ENCODE data around the gene SCO1.
"Not testable (repeated sequence)": the region's sequence is repeated elsewhere in the genome, so short reads cannot be mapped to it uniquely, and the experiment has no call there.

SCO1 gene

DNA sequence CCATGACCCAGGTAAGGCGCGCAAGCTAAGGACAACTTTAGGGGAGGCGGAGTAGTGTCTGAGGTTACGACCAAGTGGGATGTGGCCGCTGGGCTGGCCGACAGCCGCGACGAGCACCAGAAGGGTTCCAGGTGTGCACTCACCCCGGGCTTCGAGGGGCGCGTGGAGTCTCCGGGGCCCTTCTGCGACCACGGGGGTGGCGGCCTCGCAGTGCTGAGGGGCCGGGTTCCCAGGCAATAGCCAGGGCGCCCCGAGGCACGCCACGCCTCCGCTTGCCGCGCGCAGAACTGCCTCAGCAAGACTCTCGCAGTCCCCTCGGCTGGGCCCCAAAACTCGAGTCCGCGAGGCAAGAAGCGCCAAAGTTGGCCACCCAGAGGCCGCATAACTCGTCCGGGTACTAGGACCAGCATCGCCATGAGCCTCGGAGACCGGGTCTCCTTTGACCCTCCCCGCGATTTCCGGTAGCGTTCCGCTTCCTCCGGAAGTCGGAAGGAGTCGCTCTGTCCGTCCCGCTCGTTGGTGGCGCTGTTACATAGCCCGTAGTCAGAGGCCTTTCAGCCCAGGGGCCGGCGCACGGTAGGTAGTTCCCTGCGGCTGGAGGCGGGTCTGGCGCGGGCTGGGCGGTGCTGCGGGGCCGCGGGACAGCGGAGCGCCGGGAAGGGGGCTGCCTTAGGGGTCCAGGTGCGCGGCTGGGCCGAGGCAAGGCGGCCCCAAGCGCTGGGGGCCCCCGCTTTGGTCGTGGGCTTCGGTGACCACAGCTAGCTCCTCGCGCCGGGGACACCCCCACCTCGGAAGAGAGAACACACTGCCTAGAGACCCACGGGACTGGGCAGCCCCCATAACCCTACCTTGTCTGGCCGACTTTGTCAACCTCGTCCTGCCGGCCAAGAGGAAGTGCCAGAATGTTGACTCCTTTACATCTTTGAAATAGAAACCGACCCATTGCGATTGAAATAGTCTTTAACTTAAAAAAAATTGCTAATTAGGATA lies at the start of gene SCO1, which contains the start of gene ADPRM:
Gene SCO1, minus strand, starts transcription at position 442 of the 990 bp plus-strand sequence. Its CDS starts 26 bp downstream, at position 416.
Gene ADPRM, plus strand, starts transcription at position 503 of the 990 bp plus-strand sequence. CDS start 7,333 bp downstream, outside the sequence.
- DNase-seq = peak; percentile 94

DNA sequence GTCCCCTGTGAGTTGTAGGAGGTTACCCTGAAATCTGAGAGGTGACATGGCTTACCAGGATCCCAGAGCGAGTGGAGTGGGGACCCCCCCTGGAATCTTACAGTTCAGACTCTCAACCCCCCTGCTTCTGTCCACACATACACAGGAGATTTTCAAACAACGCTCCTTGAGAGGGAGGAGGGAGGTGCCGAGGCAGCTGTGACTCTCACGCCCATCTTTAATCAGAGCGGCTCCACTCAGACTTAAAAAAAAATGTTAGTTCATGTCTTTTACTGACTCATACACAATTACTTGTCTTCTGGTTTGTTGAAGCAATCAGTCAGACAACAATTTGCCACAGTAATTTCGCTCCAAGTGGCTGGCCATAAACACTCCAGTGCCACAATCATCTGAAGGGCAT lies 47.9 kb upstream of the SCO1 start:
- DNase-seq = no peak

DNA sequence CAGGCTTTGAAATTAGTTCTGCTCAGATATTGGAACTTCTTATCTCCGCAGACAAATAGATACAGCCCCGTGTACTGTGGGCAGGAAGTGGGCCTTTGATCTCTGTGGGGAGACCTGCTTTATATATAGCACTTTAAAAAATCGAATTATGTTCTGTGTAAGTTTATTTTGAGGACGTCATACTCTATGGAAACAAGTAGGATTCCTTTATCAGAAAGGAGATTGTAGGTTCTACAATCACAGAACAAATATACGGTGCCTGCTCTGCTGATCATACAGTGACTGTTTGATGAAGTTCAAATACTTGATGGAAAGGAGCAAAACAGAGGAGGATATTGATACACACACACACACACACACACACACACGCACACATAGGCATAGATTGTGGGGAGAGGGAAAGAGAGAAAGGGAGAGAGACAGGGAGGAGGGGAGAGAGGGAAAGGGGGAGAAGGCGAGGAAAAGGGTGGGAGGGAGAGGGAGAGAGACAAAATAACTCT lies 47.2 kb upstream of the SCO1 start:
- no peak for DNase-seq

DNA sequence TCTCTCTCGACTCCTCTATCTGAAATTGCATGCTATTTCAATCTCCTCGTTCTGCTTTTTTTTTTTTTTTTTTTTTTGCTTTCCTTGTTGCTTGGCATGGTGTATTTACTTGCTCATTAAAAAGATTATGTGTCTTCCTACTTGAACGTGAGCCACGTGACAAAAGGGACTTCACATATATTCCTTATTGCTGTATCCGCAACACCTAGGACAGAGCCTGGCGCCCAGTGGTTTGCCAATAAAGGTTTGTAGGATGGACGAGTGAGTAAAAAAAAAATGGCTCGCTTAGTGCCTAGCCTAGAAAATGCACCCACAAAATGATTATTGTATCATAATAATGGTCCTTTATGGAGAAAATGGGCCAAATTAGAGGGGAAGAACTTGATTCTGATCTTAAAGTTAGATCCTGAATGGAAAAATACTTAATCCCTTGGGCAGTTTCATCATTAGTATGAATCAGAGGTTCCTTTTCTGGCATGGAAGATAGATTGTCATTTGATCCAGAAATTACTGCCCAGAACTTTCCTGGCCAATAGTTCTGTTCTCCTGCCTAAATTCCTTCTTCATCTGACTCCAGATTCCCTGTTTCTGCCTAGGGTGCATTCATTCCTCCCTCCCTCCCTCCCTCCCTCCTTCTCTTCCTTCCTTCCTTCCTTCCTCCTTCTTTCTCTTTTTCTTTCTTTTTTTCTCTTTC lies 46.1 kb upstream of the SCO1 start:
- DNase-seq = no peak

DNA sequence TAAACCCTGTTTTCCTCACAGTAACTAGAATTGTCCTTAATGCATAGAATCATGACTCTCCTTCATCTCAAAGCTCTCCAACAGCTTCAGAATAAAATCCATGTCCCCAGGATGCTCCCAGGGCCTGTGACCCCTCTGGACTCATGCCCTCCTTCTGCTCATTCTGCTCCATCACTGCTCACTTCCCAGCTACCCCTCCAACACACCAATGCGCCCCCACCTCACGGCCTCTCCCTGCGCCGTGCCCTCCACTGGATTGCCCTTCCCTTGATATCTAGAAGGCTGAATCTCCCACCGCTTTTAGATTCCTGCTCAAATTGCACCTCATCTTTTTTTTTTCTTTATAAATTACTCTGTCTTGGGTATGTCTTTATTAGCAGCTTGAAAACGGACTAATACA lies 45.1 kb upstream of the SCO1 start:
- no peak for DNase-seq

DNA sequence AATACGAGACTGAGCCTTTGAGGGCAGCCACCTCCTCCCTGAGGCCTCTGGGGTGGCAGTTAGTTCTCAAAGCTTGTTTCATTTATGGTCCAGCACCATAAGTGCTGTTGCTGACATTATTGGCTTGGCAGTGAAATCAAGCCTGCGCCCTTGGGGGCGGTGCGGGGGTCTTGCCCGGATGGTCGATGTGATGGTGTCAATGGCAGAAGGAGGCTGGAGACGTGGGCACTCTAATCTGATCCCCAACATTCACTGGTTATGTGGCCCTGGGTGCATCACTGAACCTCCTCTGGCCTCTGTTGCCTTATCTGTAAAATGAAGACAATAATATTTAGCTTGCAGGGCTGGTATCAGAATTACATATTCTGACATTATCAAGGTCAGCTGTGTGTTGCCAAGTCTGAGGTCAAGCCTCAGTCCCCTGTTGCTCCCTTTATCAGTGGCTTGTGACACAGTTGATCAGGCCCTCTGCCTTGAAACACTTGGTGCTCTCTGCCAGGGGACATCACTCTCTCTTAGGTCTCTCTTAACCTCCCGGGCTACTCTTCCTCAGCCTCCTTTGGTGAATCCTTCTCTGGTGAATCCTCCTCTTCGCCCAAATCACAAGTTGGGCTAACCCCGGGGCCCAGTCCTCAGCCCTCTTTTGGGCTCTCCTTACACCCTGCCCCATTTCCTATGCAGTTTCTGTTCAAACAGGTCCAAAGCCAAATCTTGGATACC lies 44.2 kb upstream of the SCO1 start:
- no peak for DNase-seq

DNA sequence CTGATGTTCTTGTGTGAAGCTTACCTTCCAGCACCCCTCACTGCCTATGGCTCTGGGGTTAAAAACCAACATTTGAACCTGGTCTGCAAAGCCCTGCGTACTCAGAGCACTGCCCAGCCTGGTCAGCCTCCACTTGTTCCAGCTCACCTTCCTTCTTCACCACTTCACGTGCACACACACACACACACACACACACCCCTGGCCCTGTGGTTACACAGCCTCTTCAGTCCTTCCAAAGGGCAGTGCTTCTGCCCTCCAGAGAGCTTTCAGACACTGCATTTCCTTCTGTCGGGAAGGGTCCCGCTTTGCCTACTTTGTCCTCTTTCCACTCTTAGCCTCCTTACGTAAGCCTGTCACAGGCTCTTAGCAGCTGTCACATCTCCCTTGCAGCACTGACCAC lies 42.1 kb upstream of the SCO1 start:
- DNase-seq = no peak

DNA sequence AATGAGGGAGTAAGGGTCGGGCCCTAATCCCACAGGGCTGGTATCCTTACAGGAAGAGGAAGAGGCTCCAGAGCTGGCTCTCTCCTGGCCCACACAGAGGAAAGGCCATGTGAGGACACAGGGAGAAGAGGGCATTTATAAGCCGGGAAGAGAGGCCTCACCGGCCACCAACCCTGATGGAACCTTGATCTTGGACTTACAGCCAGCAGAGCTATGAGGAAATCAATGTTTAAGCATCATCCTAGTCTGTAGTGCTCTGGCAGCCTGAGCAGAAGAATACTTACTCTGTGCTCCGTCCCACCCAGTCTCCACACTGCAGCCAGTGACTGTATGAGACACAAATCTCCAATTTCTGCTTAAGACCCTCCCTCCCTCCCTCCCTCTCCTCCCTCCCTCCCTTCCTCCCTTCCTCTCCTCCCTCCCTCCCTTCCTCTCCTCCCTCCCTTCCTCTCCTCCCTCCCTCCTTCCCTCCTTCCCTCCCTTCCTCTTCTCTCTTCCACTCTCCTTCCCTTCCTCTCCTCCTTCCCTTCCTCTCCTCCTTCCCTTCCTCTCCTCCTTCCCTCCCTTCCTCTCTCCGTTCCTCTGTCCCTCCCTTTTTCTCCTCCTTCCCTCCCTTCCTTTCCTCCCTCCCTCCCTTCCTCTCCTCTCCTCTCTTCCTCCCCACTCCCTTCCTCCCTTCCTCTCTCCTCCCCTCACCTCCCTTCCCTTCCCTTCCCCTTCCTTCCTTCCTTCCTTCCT lies 41.4 kb upstream of the SCO1 start:
- no peak for DNase-seq

DNA sequence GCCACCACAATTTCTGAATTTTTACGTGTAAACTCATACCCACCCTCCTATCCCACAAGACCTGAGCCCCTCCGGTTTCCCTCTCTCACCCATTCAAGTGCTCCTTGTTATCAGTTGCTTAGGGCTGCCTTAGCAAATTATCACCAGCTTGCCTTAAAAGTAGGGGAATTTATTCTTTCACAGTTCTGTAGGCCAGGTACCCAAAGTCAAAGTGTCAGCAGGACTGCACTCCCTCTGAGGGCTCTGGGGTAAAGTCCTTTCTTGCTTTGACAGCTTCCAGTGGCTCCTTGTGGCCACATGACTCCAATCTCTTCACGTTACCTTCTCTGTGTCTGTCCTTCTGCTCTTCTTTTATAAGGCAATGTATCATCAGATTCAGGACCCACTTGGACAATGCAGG lies 40.4 kb upstream of the SCO1 start:
- DNase-seq = no peak

DNA sequence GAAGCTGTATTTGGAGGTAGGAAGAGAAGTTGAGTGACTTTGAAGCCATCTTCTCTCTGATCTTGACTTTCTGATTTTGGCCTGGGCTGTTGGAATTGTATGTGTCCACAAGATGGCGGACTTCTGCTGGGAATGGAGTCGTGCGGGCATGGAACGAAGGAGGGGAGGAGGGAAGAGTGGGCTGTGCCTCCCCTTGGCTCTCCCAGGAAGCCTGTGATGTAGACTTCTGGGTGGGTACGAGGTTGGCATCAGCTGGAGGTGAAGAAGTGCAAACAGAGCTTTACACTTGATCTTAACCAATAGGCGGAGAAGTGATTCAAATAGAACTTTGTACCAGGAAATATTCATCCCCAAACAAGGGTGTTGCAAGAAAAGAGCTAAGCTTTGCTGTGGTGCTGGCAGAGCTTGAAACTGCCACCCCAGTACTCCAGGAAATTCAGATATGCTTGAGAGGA lies 39.9 kb upstream of the SCO1 start:
- DNase-seq = peak; percentile 65

DNA sequence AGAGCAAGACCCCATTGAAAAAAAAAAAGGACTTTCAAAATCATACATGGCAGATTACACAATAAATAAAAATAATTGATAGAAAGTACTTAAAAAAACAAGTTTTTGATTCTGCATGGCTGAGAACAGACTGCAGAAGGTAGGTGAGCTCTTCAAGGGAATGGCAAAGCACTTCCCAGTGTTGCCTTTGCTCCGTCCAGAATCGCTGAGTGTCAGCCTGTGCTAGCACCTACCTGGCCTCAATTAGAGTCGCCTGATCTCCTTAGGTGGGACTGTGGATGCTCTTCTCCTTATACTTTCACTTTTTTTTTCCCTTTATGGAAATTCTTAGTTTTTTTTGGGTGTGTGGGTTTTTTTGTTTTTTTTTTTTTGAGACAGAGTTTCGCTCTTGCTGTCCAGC lies 38.5 kb upstream of the SCO1 start:
- DNase-seq = no peak

DNA sequence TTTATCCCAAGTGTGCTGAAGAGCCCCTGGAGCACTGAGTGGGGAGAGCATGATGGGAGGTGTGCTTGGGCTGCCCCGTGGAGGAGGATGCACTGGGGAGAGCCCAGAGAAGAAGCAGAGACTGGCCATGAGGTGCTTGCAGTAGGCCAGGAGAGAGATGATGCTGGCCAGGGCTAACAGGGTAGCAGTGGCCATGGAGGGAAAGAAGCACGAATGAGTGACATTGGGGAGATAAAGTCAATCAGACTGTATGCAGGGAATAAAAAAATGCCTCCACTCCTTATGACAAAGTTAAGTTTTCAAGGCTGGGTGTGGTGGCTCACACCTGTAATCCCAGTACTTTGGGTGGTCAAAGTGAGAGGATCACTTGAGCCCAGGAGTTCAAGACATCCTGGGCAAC lies 37.9 kb upstream of the SCO1 start:
- DNase-seq = no peak

DNA sequence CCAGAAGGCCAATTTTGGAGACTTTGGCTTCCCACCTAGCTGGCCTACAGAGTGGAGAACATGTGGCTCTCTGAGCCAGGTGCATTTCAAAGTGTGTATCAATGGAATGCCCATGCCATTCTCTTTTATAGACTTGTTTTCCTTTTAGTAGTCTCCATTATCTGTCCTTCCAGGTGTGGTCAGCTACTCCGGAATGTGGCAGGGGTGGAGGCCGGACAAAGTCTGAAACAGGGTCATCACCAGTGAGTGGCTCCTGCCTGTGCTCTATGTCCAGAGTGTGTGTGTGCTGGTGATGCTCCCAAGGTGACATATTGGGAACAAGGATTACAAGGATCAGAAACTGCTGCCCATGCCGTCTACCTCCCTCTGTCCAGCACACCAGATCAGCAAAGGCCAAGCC lies 36.3 kb upstream of the SCO1 start:
- no peak for DNase-seq

DNA sequence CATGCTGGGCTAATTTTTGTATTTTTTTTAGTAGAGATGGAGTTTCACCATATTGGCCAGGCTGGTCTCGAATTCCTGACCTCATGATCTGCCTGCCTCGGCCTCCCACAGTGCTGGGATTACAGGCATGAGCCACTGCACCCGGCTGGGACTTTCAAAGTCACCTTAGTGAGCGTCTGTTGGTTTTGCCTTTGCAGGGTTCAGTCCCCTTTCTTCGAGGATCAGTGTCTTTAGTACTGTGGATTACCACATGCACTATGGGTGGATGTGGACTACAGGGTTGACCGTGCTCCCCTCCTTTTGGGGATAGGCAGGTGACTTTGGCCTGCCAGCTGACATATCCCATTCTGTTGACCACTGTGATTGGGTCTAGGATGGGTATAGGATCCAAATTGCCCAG lies 34.8 kb upstream of the SCO1 start:
- DNase-seq = not testable (repeated sequence)

DNA sequence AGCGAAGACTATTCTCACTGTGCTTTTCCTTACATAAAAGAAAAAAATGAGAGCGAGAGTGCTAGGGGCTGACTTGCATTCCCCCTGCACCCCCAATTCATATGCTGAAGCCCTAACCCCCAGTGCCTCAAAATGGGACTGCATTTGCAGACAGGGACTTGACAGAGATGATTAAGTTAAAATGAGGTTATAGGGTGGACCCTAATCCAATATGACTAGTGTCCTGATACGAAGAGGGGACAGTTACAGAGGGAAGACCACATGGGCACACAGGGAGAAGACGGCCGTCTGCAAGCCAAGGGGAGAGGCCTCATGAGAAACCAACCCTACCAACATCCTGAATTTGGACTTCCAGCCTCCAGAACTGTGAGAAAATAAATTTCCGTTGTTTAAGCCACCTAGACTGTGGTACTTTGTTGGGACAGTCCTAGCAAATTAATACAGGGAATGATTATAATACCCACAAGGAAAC lies 34.1 kb upstream of the SCO1 start:
- DNase-seq = no peak

DNA sequence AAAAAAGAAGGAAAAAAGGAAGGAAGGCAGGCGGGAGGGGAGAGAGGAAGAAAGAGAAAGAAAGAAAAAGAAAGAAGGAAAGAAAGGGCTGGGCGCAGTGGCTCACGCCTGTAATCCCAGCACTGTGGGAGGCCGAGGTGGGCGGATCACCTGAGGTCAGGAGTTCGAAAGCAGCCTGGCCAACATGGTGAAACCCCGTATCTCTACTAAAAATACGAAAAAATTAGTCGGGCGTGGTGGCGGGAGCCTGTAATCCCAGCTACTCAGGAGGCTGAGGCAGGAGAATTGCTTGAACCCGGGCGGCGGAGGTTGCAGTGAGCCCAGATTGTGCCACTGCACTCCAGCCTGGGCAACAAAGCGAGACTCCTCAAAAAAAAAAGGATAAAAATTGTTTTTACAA lies 32.9 kb upstream of the SCO1 start:
- DNase-seq = peak; percentile 66

DNA sequence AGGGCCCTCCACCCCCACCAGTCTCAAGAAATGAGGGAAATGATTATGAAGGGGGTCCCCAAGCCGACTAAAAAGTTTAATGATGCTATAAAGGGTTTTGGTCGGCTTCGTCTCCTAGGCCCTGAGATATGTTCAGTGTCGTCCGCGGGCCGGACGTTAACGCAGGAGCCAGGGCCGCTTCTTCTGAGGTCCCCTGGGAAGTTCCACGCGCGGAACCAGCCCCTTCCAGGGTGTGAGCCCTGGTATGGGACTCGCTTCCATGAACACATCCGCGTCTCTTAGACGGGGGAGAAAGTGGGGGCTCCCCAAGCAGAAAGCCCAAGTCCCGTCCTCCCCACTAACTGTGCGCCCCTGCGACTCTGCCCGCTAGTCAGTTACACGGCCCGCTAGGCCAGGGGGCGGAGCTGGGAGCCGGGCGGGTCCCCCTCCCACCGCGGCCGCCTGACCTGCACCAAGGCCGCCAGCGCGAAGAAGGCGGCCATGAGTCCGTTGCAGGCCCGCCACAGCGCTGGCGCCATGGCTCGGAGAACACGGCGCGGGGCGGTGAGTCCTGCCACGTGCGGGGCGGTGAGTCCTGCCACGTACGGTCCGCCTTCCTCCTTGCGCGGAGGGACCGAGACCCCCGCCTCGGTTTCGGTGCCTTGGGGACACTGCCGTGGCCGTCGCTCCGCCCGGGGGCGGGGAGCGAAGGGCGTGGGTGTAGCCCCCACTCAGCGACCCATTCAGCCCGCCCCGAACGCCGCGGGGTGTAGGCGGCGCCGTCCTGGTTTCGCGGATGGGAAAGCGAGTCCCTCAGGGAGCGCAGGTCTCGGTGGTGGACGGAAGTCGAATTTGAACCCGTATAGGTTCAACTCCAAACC lies 32.2 kb upstream of the SCO1 start, which contains the start of gene TMEM220:
Gene TMEM220, minus strand, starts transcription at position 690 of the 860 bp plus-strand sequence. Its CDS starts 172 bp downstream, at position 518.
- peak; percentile 83 for DNase-seq

DNA sequence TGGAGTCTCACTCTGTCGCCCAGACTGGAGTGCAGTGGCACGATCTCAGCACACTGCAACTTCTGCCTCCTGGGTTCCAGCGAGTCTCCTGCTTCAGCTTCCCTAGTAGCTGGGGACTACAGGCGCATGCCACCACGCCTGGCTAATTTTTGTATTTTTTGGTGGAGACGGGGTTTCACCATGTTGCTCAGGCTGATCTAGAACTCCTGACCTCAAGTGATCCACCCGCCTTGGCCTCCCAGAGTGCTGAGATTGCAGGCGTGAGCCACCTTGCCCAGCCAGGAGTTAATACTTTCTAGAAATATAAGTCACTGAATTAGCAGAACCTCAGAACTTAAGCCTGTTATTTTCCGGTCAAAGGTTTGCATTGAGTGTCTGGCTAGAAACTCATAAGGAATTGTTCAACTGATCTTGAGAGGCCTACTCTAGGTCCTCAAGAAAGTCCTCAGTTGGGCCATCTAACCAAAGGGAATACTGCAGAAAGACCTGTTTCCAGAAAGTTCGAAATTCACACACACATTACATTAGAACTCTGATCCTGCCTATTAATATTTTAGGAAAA lies 31.1 kb upstream of the SCO1 start:
- DNase-seq = no peak

DNA sequence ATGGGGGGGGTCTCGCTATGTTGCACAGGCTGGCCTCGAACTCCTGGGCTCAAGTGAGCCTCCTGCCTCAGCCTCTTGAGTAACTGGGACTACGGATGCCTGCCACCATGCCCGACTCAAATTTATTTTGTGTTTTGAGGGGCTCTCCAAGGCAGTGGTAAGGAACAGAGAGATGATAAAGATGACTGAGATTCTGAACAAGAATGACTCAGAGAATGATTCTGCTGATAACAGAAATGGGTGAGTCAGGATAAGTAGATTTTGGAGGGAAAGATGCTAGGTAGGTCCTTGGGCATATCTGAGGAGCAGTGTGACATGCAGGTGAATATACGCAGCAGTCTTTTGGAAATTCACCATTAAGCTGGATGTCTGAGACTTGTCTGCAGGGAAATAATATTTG lies 29.9 kb upstream of the SCO1 start:
- no peak for DNase-seq

DNA sequence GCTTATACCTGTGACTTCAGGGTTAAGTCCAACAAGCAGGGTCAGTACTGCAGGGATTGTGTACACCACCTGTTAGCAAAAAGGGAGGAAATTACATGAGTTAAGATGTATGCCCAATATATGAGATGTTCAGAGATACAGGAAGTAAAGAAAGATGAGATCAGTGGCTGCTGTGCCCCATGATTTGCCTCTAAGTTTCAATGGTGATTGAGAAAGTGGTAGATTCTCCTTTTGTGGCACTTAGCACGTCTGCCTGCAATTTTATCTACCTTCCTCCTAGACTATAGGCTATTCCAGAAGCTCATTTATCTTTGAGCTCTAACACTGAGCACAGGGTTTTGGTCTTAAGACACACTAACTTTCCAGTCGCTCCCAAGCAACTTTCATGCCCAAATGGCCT lies 28.9 kb upstream of the SCO1 start:
- DNase-seq = no peak

DNA sequence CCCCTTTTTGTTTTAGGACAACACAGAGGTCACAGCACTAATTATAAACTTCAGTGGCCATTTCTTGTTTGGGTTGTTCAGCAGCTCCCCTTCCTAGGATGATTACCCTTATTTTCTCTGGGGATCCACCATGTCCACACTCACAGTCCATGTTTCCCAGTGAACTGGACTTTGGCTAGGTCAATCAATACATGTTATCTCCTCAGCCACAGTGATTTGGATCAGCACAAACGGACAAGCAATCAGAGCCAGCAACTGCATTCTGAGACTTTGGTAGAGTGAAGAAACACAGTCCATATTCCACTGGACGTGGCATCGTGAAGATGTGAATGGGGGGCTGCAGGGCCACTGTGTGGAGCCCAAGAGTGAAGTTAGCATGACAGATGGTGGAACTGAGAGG lies 27.9 kb upstream of the SCO1 start:
- no peak for DNase-seq

Data from activated CD8-positive, alpha-beta memory T cell treated with anti-CD3 and anti-CD28 coated beads for 24 hours (primary cell).